ENCODE results near the gene TMTC1.
A peak's percentile ranks its signal among the peaks of the same experiment; 100 is the strongest.

The TMTC1 gene

DNA sequence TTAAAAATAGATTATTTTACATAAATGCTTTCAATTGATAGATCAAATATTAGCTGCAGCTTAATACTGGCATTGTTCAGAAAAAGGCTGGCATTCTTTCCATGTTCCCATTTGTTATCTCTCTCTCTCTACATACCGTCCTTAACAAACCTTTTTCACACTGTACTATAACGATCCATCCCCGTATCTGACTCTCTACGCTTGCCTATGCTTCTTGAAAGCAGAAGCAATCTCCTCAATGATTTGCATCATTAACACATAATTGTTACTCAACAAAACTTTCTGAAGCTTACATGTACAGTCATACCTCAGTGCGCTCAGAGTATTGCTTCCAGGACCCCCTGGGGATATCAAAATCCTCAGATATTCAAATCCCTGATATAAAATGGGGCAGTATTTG is 89.7 kb downstream of the TMTC1 start:
- TF ChIP-seq, protein P1, sequence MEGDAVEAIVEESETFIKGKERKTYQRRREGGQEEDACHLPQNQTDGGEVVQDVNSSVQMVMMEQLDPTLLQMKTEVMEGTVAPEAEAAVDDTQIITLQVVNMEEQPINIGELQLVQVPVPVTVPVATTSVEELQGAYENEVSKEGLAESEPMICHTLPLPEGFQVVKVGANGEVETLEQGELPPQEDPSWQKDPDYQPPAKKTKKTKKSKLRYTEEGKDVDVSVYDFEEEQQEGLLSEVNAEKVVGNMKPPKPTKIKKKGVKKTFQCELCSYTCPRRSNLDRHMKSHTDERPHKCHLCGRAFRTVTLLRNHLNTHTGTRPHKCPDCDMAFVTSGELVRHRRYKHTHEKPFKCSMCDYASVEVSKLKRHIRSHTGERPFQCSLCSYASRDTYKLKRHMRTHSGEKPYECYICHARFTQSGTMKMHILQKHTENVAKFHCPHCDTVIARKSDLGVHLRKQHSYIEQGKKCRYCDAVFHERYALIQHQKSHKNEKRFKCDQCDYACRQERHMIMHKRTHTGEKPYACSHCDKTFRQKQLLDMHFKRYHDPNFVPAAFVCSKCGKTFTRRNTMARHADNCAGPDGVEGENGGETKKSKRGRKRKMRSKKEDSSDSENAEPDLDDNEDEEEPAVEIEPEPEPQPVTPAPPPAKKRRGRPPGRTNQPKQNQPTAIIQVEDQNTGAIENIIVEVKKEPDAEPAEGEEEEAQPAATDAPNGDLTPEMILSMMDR (IDR thresholded peaks at IDR 0.05; ENCODE audit: low read depth, low read length) = no peak
- H3K4me3 ChIP-seq (ENCODE audit: low read depth, low read length) = no peak overlapping the region
- in situ Hi-C loops (cut with HindIII; ENCODE audit: low sequenced_read_pairs) = no loop called here
- no peak for DNase-seq (ENCODE audit: low read depth, low spot score)

DNA sequence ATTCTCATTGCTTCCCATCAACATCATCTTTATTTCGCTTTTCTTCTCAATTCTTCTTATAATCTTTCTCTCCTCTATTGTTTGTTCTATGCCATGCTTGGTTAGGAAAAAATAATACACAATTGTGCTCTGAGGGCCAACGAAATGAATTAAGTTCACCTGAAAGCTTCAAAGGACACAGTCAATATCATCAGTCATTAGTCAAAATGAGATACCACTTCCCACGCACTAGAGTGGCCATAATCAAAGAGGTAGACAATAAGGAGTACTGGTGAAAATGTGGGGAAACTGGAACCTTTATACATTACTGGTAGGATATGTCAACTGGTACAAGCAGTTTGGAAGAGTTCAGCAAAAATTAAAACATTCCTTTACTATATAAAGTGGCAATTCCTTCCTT is 91.5 kb downstream of the TMTC1 start:
- no peak for DNase-seq (ENCODE audit: low read depth, low spot score)
- TF ChIP-seq, protein P1 (IDR thresholded peaks at IDR 0.05; ENCODE audit: low read depth, low read length) = no peak
- in situ Hi-C loops (cut with HindIII; ENCODE audit: low sequenced_read_pairs) = no loop called here
- no peak overlapping the region for H3K4me3 ChIP-seq (ENCODE audit: low read depth, low read length)

DNA sequence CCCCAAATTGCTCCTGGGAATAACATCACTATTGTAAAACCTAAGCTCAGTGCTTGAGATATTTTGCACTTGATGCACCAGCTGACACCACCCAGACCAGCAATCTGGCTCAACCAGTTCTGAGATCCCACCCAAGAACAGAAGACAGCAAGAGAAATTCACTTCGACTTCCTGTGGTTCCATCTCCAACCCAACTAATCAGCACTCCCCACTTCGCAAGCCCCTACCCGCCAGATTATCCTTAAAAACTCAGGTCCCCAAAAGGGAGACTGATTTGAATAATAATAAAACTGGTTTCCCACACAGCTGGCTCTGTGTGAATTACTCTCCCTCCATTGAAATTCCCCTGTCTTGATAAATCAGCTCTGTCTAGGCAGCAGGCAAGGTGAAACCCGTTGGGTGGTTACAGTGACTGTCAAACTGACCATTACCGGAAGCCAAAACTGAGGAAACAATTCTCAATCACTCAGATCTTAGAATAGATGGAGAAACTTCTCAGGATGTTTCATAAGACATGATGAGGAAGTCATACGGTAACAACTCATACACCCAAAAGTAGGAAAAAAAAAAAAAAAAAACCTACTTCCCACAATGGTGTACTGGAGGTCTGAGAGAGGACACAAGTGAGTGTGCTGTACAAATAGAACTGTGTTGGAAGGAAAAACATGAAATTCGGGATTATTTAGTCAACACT is 92.4 kb downstream of the TMTC1 start:
- in situ Hi-C loops (cut with HindIII; ENCODE audit: low sequenced_read_pairs) = no loop called here
- H3K4me3 ChIP-seq (ENCODE audit: low read depth, low read length) = no peak overlapping the region
- no peak for DNase-seq (ENCODE audit: low read depth, low spot score)
- TF ChIP-seq, protein P1 (IDR thresholded peaks at IDR 0.05; ENCODE audit: low read depth, low read length) = no peak

DNA sequence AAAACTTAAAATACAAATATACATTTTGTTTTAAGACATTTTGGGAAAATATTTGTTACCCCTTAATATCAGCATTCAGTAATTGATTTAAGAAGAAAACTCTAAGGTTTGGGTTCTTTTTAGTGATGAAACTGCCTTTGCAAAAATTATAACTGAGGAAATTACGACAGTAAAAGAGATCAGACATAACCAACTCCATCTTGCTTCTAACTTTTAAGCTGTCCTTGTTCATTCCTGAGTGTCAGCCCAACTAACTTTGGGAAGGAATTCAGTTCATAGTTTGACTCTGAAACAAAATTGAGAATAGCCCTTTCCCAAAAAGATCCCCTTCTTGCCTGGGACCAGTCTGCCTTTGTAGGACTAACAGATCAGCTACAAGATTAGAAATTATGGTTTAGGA is 93.0 kb downstream of the TMTC1 start:
- in situ Hi-C loops (cut with HindIII; ENCODE audit: low sequenced_read_pairs) = no loop called here
- TF ChIP-seq, protein P1 (IDR thresholded peaks at IDR 0.05; ENCODE audit: low read depth, low read length) = no peak
- DNase-seq (ENCODE audit: low read depth, low spot score) = no peak
- H3K4me3 ChIP-seq (ENCODE audit: low read depth, low read length) = no peak overlapping the region

DNA sequence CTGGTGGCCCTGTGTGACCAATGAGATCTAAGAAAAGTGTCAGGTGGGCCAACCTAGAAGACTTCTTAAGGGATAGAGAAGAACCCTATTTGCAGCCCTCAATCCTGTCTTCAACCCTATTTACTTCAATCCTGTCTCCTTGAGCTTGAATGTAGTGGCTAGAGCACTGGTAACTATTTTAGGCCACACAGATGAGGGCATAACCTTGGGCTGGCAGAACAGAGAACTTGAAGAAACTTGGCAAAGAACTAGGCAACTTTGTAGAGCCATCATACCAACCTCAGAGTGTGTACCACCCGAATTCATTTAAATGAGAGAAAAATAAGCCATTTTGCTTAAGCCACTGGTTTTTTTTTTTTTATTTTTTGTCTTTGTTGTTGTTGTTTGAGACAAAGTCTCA is 94.8 kb downstream of the TMTC1 start:
- TF ChIP-seq, protein P1 (IDR thresholded peaks at IDR 0.05; ENCODE audit: low read depth, low read length) = no peak
- DNase-seq (ENCODE audit: low read depth, low spot score) = no peak
- in situ Hi-C loops (cut with HindIII; ENCODE audit: low sequenced_read_pairs) = no loop called here
- no peak overlapping the region for H3K4me3 ChIP-seq (ENCODE audit: low read depth, low read length)

DNA sequence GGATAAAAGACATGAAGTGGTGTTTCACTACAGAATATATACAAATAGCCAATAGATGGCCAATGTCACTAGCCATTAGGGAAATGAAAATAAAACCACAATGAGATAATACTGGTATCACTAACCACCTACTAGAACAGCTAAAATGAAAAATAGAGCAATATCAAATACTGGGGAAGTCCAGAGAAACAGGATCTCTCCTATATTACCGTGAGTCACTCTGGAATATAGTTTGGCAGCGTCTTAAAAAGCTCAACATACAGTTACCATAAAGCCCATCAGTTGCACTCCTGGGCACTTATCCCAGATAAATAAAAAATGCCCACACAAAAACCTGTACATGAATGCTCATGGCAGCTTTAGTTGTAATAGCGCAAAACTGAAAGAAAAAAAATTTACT is 101.7 kb downstream of the TMTC1 start:
- no peak overlapping the region for H3K4me3 ChIP-seq (ENCODE audit: low read depth, low read length)
- DNase-seq (ENCODE audit: low read depth, low spot score) = peak; percentile 39
- in situ Hi-C loops (cut with HindIII; ENCODE audit: low sequenced_read_pairs) = no loop called here
- TF ChIP-seq, protein P1 (IDR thresholded peaks at IDR 0.05; ENCODE audit: low read depth, low read length) = no peak
